ENCODE results near the gene DDX6. TPM values are rescaled to one million over a fixed set of nuclear protein-coding genes. Genes with fewer than 3 reads are reported as not detected.
A peak's percentile ranks its signal among the peaks of the same experiment; 100 is the strongest.

Gene DDX6
- total RNA-seq, 1 experiment from 2014 or later: 59.4 TPM

DNA sequence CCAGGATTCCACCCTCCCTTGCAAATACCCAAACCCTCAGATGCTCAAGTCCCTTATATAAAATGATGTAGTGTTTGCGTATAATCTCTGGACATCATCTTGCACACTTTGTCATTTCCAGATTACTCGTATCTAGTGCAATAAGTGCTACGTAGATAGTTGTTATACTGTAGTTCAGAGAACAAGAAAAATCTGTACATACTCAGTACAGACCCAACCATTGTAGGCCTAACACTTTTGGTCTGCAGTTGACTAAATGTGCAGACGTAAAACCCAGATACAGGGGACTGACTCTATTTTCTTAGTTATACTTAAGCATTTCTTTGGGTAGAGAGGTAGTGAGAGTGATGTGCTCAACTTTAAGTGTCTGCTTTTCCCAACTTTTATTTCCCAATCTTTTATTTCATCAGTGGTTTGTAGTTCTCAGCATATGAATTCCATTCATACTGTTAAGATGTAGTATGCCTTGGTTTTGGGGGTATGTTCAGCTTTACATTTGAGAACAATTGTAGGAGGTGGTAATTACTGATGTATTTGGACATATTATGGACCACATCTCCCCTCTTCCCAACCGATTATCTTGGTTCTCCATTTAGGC lies 43.9 kb downstream of the DDX6 start:
- TF ChIP-seq, protein P1, sequence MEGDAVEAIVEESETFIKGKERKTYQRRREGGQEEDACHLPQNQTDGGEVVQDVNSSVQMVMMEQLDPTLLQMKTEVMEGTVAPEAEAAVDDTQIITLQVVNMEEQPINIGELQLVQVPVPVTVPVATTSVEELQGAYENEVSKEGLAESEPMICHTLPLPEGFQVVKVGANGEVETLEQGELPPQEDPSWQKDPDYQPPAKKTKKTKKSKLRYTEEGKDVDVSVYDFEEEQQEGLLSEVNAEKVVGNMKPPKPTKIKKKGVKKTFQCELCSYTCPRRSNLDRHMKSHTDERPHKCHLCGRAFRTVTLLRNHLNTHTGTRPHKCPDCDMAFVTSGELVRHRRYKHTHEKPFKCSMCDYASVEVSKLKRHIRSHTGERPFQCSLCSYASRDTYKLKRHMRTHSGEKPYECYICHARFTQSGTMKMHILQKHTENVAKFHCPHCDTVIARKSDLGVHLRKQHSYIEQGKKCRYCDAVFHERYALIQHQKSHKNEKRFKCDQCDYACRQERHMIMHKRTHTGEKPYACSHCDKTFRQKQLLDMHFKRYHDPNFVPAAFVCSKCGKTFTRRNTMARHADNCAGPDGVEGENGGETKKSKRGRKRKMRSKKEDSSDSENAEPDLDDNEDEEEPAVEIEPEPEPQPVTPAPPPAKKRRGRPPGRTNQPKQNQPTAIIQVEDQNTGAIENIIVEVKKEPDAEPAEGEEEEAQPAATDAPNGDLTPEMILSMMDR (conservative IDR thresholded peaks at IDR 0.05; ENCODE audit: low read depth, low read length): no peak
- no peak for TF ChIP-seq EZH2 (IDR thresholded peaks at IDR 0.05; ENCODE audit: low read length, unreplicated experiment)
- H3K4me1 ChIP-seq (ENCODE audit: insufficient read depth, low read length): no peaks in the 10 kb centered on the region
- no peaks in the 10 kb centered on the region for H3K27me3 ChIP-seq (ENCODE audit: low read length)
- no peaks in the 10 kb centered on the region for H3K9me2 ChIP-seq (replicated peaks; ENCODE audit: low read length)
- H3F3A ChIP-seq (ENCODE audit: low read length, unreplicated experiment): no peaks in the 10 kb centered on the region
- H3K9ac ChIP-seq (ENCODE audit: low read length): no peak overlapping the region
- ATAC-seq: peak; percentile 33
- no peak overlapping the region for H3K4me3 ChIP-seq (ENCODE audit: low read length)
- POLR2A ChIA-PET (ENCODE audit: unreplicated experiment): no interaction called here
- H3K9me3 ChIP-seq (ENCODE audit: low read length): no peaks in the 10 kb centered on the region
- H4K20me1 ChIP-seq (ENCODE audit: low read length): peaks cover 3% of the 10 kb centered on the region; the same call in 1 of the 2 replicates
- H3K4me2 ChIP-seq (ENCODE audit: low read length): no peak overlapping the region
- H3K27ac ChIP-seq (ENCODE audit: low read length): no peak overlapping the region
- no peak for DNase-seq
- H3K36me3 ChIP-seq (ENCODE audit: low read depth, low read length): peaks cover 30% of the 10 kb centered on the region; the same call in 1 of the 2 replicates
- H2AFZ ChIP-seq (ENCODE audit: low read length): no peak overlapping the region
- CTCF ChIA-PET: no interaction called here
- intact Hi-C loops (cut with micrococcal nuclease): no loop called here
- no peaks in the 10 kb centered on the region for H3K79me2 ChIP-seq (ENCODE audit: low read length)
- TSS peak; percentile 0 for BruUV-seq (replicated peaks)

DNA sequence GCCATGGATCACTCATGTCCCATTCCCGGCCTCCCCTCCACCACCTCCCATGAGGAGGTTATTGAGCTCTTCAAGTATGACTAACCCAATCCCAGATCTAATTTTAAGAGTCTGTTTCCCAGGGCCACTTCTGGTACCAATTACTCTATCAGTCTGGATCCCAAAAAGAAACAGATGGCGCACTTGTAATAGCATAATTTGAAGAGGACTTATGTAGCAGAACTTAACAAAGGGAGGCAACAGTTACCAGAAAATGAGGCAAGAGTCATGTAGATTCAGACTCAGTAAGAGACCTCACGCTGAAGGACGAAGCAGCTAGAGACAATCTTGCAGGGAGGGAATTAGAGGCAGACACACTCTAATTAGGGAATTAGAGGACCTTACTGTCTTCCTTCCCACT lies 46.9 kb downstream of the DDX6 start:
- Histone ChIP-seq H3K27me3 (ENCODE audit: low read length) (no peaks in the 10 kb centered on the region), H4K20me1 (ENCODE audit: low read length) (peaks cover 3% of the 10 kb centered on the region; the same call in 1 of the 2 replicates), H3K9me3 (ENCODE audit: low read length) (no peaks in the 10 kb centered on the region), H3K9ac (ENCODE audit: low read length) (no peak overlapping the region), H3K36me3 (ENCODE audit: low read depth, low read length) (peaks cover 4% of the 10 kb centered on the region; the same call in 1 of the 2 replicates), H3K79me2 (ENCODE audit: low read length) (no peaks in the 10 kb centered on the region), H3K4me1 (ENCODE audit: insufficient read depth, low read length) (no peaks in the 10 kb centered on the region), H3K9me2 (replicated peaks; ENCODE audit: low read length) (no peaks in the 10 kb centered on the region), H3K4me2 (ENCODE audit: low read length) (no peak overlapping the region), H3F3A (ENCODE audit: low read length, unreplicated experiment) (no peaks in the 10 kb centered on the region), H3K27ac (ENCODE audit: low read length) (no peak overlapping the region), H3K4me3 (ENCODE audit: low read length) (no peak overlapping the region), H2AFZ (ENCODE audit: low read length) (no peak overlapping the region)
- no TSS peak for BruUV-seq (replicated peaks)
- ATAC-seq: no peak
- POLR2A ChIA-PET (ENCODE audit: unreplicated experiment): no interaction called here
- intact Hi-C loops (cut with micrococcal nuclease): no loop called here
- DNase-seq: no peak
- CTCF ChIA-PET: no interaction called here
- TF ChIP-seq, protein P1 (conservative IDR thresholded peaks at IDR 0.05; ENCODE audit: low read depth, low read length): no peak
- TF ChIP-seq EZH2 (IDR thresholded peaks at IDR 0.05; ENCODE audit: low read length, unreplicated experiment) (no peak), EZH2phosphoT487 (IDR thresholded peaks at IDR 0.05; ENCODE audit: borderline replicate concordance, low read length) (no peak)

DNA sequence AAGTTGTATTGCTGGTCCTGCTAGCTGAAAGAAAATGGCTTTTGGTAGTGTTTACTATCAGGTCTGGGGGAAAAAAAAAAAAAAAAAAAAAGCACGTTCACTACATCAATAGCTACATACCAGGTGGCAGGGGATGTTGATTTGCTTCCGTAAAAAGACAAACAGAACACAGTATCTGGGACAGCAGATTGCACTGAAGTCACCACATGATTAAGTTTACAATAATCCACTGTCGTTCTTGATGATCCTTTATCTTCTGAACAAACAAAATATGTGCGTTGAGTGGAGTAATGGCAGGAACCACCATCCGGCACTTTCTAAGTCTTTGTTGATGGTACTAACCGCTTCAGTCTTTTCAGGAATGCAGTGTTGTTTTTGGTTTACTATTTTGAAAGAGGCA lies 48.7 kb downstream of the DDX6 start:
- Histone ChIP-seq H3K4me3 (ENCODE audit: low read length) (no peak overlapping the region), H3K79me2 (ENCODE audit: low read length) (no peaks in the 10 kb centered on the region), H3K9me3 (ENCODE audit: low read length) (no peaks in the 10 kb centered on the region), H3K27me3 (ENCODE audit: low read length) (no peaks in the 10 kb centered on the region), H3K4me1 (ENCODE audit: insufficient read depth, low read length) (no peaks in the 10 kb centered on the region), H2AFZ (ENCODE audit: low read length) (no peak overlapping the region), H3K27ac (ENCODE audit: low read length) (no peak overlapping the region), H4K20me1 (ENCODE audit: low read length) (no peaks in the 10 kb centered on the region), H3F3A (ENCODE audit: low read length, unreplicated experiment) (no peaks in the 10 kb centered on the region), H3K4me2 (ENCODE audit: low read length) (no peak overlapping the region), H3K36me3 (ENCODE audit: low read depth, low read length) (no peaks in the 10 kb centered on the region), H3K9me2 (replicated peaks; ENCODE audit: low read length) (no peaks in the 10 kb centered on the region), H3K9ac (ENCODE audit: low read length) (no peak overlapping the region)
- no TSS peak for BruUV-seq (replicated peaks)
- CTCF ChIA-PET: no interaction called here
- no peak for TF ChIP-seq EZH2phosphoT487 (IDR thresholded peaks at IDR 0.05; ENCODE audit: borderline replicate concordance, low read length)
- TF ChIP-seq, protein P1 (conservative IDR thresholded peaks at IDR 0.05; ENCODE audit: low read depth, low read length): no peak
- ATAC-seq (no peak), DNase-seq (no peak)
- POLR2A ChIA-PET (ENCODE audit: unreplicated experiment): no interaction called here
- intact Hi-C loops (cut with micrococcal nuclease): no loop called here
